ENCODE results near the gene SLX4IP.

The SLX4IP gene

GRCh38 chr20:10665027-10665561, 230.0 kb downstream of the SLX4IP start:
- no peak for DNase-seq (ENCODE audit: low spot score)
- no peak for TF ChIP-seq CTCF (IDR thresholded peaks at IDR 0.05; ENCODE audit: borderline replicate concordance, control extremely low read depth, extremely low read depth, insufficient read depth, missing control alignments)
- in situ Hi-C loops (cut with MboI; ENCODE audit: low sequenced_read_pairs, unreplicated experiment), result no loop called here

GRCh38 chr20:10665791-10666190, 230.7 kb downstream of the SLX4IP start:
- DNase-seq (ENCODE audit: low spot score), result no peak
- in situ Hi-C loops (cut with MboI; ENCODE audit: low sequenced_read_pairs, unreplicated experiment), result no loop called here
- no peak for TF ChIP-seq CTCF (IDR thresholded peaks at IDR 0.05; ENCODE audit: borderline replicate concordance, control extremely low read depth, extremely low read depth, insufficient read depth, missing control alignments)

GRCh38 chr20:10666221-10667076, 231.3 kb downstream of the SLX4IP start:
- no peak for DNase-seq (ENCODE audit: low spot score)
- TF ChIP-seq CTCF (IDR thresholded peaks at IDR 0.05; ENCODE audit: borderline replicate concordance, control extremely low read depth, extremely low read depth, insufficient read depth, missing control alignments), result no peak
- in situ Hi-C loops (cut with MboI; ENCODE audit: low sequenced_read_pairs, unreplicated experiment), result no loop called here

- no peak for TF ChIP-seq CTCF (IDR thresholded peaks at IDR 0.05; ENCODE audit: borderline replicate concordance, control extremely low read depth, extremely low read depth, insufficient read depth, missing control alignments)
- in situ Hi-C loops (cut with MboI; ENCODE audit: low sequenced_read_pairs, unreplicated experiment), result no loop called here
- no peak for DNase-seq (ENCODE audit: low spot score)
Observed at GRCh38 chr20:10667077-10667401, 231.9 kb downstream of the SLX4IP start.

- no peak for DNase-seq (ENCODE audit: low spot score)
- no peak for TF ChIP-seq CTCF (IDR thresholded peaks at IDR 0.05; ENCODE audit: borderline replicate concordance, control extremely low read depth, extremely low read depth, insufficient read depth, missing control alignments)
- in situ Hi-C loops (cut with MboI; ENCODE audit: low sequenced_read_pairs, unreplicated experiment), result no loop called here
Observed at GRCh38 chr20:10667560-10668167, 232.6 kb downstream of the SLX4IP start.

- in situ Hi-C loops (cut with MboI; ENCODE audit: low sequenced_read_pairs, unreplicated experiment), result no loop called here
- TF ChIP-seq CTCF (IDR thresholded peaks at IDR 0.05; ENCODE audit: borderline replicate concordance, control extremely low read depth, extremely low read depth, insufficient read depth, missing control alignments), result no peak
- no peak for DNase-seq (ENCODE audit: low spot score)
Observed at GRCh38 chr20:10668677-10669368, 233.7 kb downstream of the SLX4IP start.
